Dendritic cell treated with granulocyte-macrophage colony-stimulating factor and Interleukin-4, amounts not matched to agents 40 ng/mL and 50 ng/mL, for 4 days (primary cell): ENCODE data around the gene SPTB.

Source experiments
- H3K27ac Mint-ChIP-seq: one replicate; pipeline ENCODE4 v1.8.0; 2022; ENCODE audit warnings: mild to moderate bottlenecking, mixed read lengths
- H3K27me3 Mint-ChIP-seq: one replicate; pipeline ENCODE4 v1.8.0; 2022; ENCODE audit warnings: mild to moderate bottlenecking, mixed read lengths
- H3K36me3 Mint-ChIP-seq: one replicate; pipeline ENCODE4 v1.8.0; 2022; ENCODE audit warnings: low read depth, mixed read lengths
- H3K4me1 Mint-ChIP-seq: one replicate; pipeline ENCODE4 v1.8.0; 2022; ENCODE audit warnings: low read depth, mixed read lengths
- H3K4me3 Mint-ChIP-seq: one replicate; pipeline ENCODE4 v1.8.0; 2022; ENCODE audit warnings: mild to moderate bottlenecking, moderate library complexity, mixed read lengths
- H3K9me3 Mint-ChIP-seq: one replicate; pipeline ENCODE4 v1.8.0; 2022; ENCODE audit warnings: mixed read lengths
- intact Hi-C: fragments of 100-400 bp; cut with micrococcal nuclease; formaldehyde crosslinking; loops from one replicate; pipeline ENCODE4 v1.15.0; 2022

The SPTB gene

DNA sequence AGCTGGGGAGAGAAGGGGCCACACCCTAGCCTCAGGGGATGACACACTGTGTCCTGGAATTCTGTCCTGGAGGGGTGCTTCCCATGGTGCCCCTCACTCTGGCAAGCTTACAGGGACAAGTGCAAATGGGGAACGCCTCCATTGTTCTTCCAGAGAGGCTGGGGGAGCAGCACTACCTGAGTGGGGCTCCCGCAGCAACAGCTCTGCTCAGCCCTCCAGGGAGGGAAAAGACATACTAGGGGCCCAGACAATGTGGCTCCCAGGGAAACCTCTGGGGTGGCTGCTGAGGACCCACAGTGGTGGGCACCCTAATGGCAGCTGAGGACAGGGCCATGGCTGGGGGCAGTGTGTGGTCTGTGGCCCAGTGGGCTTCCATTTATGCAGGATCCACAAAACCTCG, 106.1 kb downstream of the SPTB start:
- H3K9me3 Mint-ChIP-seq, result peaks cover 9% of the 10 kb centered on the region

DNA sequence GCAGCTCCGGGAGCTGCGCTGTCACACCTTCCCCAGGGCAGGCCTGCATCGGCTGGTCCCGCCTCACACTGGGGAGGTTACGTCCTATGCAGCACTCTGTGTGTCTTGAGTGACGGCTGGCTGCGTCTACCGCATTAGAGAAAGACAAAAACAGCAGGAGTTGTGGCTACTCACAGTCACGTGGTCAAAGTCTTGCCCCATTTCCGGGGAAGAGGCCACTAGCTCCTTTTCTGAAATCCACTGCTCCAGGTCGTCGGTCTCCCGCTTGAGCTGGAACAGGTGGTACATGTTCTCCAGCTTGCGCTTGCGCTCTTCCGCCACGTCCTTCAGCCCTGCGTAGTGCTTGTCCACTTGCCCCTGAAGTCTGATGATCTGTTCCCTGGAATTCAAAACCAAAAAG, 106.7 kb downstream of the SPTB start:
- H3K9me3 Mint-ChIP-seq, result peaks cover 9% of the 10 kb centered on the region
- H3K36me3 Mint-ChIP-seq, result no peaks in the 10 kb centered on the region
- intact Hi-C loops, result no loop called here
- no peaks in the 10 kb centered on the region for H3K27me3 Mint-ChIP-seq
- H3K27ac Mint-ChIP-seq, result no peak overlapping the region
- H3K4me3 Mint-ChIP-seq, result no peak overlapping the region
- no peaks in the 10 kb centered on the region for H3K4me1 Mint-ChIP-seq

More for the DNA sequence above, 106.1 kb downstream of the SPTB start:
- intact Hi-C loops, result no loop called here
- no peaks in the 10 kb centered on the region for H3K27me3 Mint-ChIP-seq
- no peaks in the 10 kb centered on the region for H3K4me1 Mint-ChIP-seq
- H3K27ac Mint-ChIP-seq, result no peak overlapping the region
- H3K36me3 Mint-ChIP-seq, result no peaks in the 10 kb centered on the region
- H3K4me3 Mint-ChIP-seq, result no peak overlapping the region

DNA sequence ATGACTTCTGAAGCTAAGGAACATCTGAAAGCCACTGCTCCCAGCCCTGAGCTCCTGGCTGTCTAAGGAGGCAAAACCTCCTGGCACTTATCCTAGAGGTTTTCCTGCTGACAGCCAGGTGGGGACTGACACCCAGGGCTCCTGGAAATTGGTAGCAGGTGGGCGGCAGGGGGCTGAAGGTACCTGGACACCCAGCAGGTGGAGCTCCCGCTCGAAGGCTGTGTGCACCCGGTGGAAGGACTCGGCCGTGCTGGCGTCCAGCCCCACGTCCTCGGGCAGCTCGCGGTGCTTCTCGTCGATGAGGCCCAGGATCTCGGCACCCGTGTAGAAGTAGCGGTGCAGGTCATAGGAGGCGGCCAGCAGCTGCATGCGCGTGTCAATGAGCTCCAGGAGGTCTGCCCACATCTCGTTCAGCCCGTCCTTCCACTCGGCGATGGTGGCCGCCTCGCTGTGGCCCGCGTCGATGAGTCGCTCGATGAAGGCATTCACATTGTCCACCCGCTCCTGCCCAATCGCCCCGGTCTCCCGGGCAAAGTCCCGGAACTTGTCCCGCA, 107.2 kb downstream of the SPTB start:
- peaks cover 9% of the 10 kb centered on the region for H3K9me3 Mint-ChIP-seq
- no peaks in the 10 kb centered on the region for H3K4me1 Mint-ChIP-seq
- H3K27ac Mint-ChIP-seq, result no peak overlapping the region
- no peaks in the 10 kb centered on the region for H3K27me3 Mint-ChIP-seq
- H3K4me3 Mint-ChIP-seq, result no peak overlapping the region
- intact Hi-C loops, result no loop called here
- no peaks in the 10 kb centered on the region for H3K36me3 Mint-ChIP-seq

- H3K36me3 Mint-ChIP-seq, result no peaks in the 10 kb centered on the region
- no peak overlapping the region for H3K4me3 Mint-ChIP-seq
- no peaks in the 10 kb centered on the region for H3K27me3 Mint-ChIP-seq
- H3K27ac Mint-ChIP-seq, result no peak overlapping the region
- intact Hi-C loops, result no loop called here
- H3K9me3 Mint-ChIP-seq, result peaks cover 9% of the 10 kb centered on the region
- H3K4me1 Mint-ChIP-seq, result no peaks in the 10 kb centered on the region
Measured at GRCh38 chr14:64771161-64771560, 108.5 kb downstream of the SPTB start.

- Mint-ChIP-seq H3K4me3 (no peak overlapping the region), H3K9me3 (peaks cover 9% of the 10 kb centered on the region), H3K36me3 (no peaks in the 10 kb centered on the region), H3K4me1 (no peaks in the 10 kb centered on the region), H3K27me3 (no peaks in the 10 kb centered on the region), H3K27ac (no peak overlapping the region)
- intact Hi-C loops, result no loop called here
Measured at GRCh38 chr14:64770751-64771150, 109.0 kb downstream of the SPTB start.

- Mint-ChIP-seq H3K4me3 (no peak overlapping the region), H3K36me3 (no peaks in the 10 kb centered on the region), H3K9me3 (peaks cover 3% of the 10 kb centered on the region), H3K27me3 (peaks cover 4% of the 10 kb centered on the region), H3K27ac (no peak overlapping the region), H3K4me1 (peaks cover 5% of the 10 kb centered on the region)
- intact Hi-C loops, result loop anchor here (10.0 kb wide), 1 partner anchor 145 kb away; the partner anchor contains the start of gene CHURC1
Measured at GRCh38 chr14:64769096-64770020, 110.3 kb downstream of the SPTB start.

DNA sequence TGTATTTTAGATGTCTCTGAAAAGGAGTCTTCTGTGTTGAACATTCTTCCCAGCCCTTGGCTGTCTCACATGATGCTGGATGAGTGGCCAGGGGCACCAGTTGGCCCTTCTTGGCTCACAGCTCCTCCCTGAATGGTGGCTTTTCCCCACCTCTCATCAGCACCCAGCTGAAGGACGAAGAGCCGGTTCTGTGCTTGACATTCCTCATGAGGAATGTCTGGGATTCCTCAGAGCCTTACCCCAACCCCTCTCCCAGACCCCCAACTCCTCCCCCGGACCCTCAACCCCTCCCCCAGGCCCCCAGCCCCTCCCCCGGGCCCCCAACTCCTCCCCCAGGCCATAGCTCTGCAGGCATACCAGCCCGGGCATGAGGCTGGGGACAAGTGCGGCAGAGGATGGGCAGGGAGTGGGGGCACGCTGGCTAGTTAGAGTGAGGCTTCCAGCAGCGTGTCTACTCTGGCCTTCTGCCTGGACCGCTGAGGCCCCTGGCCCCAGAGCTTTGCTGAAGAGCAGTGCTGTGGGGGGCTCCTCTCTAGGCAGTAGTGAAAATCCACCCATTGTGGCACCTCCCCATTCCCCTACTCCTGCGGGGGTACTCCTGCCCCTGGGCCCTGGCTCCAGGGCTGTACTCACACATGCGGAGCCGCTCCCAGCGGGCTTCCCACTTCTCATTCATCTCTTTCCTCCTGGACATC, 111.2 kb downstream of the SPTB start:
- Mint-ChIP-seq H3K27ac (no peak overlapping the region), H3K27me3 (peaks cover 12% of the 10 kb centered on the region), H3K4me3 (no peak overlapping the region), H3K4me1 (peaks cover 7% of the 10 kb centered on the region), H3K36me3 (no peaks in the 10 kb centered on the region), H3K9me3 (no peaks in the 10 kb centered on the region)
- intact Hi-C loops, result loop anchor here (10.0 kb wide), 1 partner anchor 146 kb away; the partner anchor contains the start of gene CHURC1

DNA sequence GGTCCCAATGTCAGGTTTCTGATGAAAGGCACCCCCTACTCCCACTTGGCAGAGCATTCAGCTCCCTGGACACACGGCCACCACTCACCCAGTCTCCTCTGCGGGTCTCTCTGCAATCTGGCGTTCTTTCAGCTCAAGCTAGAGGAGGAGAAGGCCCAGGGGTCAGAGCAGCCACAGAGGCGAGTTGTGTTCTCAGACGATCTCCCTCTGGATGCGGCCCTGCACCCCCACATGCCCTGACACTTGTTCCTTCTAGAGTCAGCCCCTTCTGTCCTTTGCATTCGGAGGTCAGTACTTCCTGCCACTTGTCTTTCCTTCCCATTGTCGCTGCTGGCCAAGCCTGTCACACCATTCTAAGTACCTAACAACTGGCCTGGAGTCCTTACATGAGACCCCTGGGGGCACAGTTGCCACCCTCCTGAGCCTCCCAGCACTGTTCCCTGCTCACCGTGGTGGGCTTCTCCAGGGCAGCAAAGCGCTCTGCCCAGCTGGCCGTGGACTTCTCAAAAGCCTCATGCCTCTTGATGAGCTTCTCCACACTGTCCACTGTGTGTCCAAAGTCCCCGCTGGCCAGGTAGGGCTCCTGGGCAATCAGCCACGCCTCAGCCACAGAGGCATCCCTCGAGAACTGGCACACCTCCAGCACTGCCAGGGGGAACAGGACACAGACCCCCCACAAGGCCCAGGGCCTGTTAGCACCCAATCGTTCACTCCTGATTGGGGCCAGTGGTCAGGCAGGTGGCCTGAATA, 112.3 kb downstream of the SPTB start:
- H3K27me3 Mint-ChIP-seq, result peaks cover 22% of the 10 kb centered on the region
- no peak overlapping the region for H3K4me3 Mint-ChIP-seq
- H3K9me3 Mint-ChIP-seq, result no peaks in the 10 kb centered on the region
- H3K4me1 Mint-ChIP-seq, result peaks cover 7% of the 10 kb centered on the region
- no peaks in the 10 kb centered on the region for H3K36me3 Mint-ChIP-seq
- intact Hi-C loops, result loop anchor here (10.0 kb wide), 1 partner anchor 147 kb away; the partner anchor contains the start of gene CHURC1
- no peak overlapping the region for H3K27ac Mint-ChIP-seq

DNA sequence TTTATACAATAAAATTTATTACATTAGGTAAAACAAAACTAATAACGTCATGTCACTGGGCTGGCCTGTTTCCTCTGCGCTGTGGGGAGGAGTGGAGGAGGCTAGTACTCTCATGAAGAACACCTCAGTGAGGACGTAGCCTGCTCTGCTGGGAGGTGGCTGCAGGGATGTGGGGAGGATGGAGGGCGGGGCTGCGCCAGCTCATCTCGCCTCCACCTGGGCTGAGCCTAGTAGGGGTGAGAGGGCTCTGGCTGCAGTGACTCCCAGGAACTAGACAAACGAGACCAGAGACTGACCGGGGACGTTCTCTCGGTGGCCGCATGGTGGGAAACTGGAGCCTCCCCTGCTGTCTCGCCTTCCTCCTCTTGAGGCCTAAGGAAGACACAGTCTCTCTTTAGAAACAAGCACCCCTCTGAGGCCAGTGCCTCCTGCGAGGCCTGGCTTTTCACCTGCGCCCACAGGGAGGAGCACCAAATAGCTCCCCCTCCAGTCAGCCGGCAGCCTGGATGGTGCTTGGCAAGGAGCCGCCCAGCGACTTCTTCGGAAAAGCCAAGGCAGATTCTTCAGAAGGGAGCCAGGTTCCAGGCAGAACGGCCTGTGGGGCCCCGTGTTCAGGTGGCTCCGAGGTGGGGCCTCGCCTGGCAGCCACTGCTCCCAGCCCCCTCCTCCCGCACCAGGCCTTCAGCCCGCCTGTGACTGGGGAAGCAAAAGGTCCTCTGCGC, 113.1 kb downstream of the SPTB start:
- H3K4me3 Mint-ChIP-seq, result no peak overlapping the region
- H3K36me3 Mint-ChIP-seq, result no peaks in the 10 kb centered on the region
- H3K27me3 Mint-ChIP-seq, result peaks cover 30% of the 10 kb centered on the region
- no peaks in the 10 kb centered on the region for H3K9me3 Mint-ChIP-seq
- no peak overlapping the region for H3K27ac Mint-ChIP-seq
- intact Hi-C loops, result loop anchor here (10.0 kb wide), 1 partner anchor 148 kb away; the partner anchor contains the start of gene CHURC1
- H3K4me1 Mint-ChIP-seq, result peaks cover 14% of the 10 kb centered on the region

- no peak overlapping the region for H3K4me3 Mint-ChIP-seq
Measured at GRCh38 chr14:64765740-64766302, 113.9 kb downstream of the SPTB start.

DNA sequence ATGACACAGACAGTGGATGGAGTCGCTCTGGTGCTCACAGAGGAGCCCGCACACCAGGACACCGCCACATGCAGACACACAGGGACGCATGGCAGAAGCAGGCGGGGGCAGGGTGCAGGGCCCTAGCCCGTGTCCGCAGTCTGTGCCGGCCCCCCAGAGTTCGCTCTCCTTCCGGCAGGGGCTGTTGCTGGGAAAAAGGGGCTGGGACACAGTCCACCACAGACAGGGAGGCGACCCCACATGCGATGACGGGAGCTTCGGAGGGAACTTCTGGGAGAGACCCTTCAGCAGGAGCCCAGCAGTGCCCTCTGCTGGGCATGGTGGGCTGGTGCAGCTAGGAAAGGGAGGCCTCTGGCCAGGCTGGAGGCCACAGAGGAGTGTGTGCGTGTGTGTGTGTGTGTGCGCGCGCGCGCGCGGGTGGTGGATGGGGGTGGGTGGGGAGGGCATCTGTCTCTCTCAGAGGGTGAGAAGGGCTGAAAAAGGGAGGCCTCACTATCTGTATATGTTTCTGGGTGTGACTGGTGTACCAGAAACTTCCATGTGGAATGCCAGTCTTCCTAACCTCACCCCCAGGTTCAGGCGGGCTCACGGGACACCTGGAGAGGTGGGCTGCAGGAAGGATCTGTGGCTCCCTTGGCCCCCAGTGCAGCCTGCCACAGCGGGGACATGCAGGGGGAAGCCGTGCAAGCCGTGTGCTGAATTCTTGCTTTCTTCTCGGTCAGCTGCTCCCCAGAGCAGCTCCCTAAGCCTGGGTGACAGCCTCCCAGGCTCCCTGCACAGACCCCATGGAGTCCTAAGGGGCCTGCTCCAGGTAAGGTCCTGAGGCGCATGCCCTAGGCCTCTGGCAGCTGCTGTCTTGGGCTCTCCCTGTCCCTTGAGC, 114.8 kb downstream of the SPTB start:
- H3K36me3 Mint-ChIP-seq, result no peaks in the 10 kb centered on the region
- intact Hi-C loops, result loop anchor here (1.0 to 10.0 kb wide), 2 partner anchors 94 to 150 kb away; partner anchors contain the start of gene CHURC1
- peak overlapping the region; percentile 60 for H3K4me3 Mint-ChIP-seq
- no peak overlapping the region for H3K27ac Mint-ChIP-seq
- peaks cover 43% of the 10 kb centered on the region for H3K27me3 Mint-ChIP-seq
- H3K4me1 Mint-ChIP-seq, result peaks cover 14% of the 10 kb centered on the region
- no peaks in the 10 kb centered on the region for H3K9me3 Mint-ChIP-seq

More at GRCh38 chr14:64765740-64766302, 113.9 kb downstream of the SPTB start:
- intact Hi-C loops, result loop anchor here (10.0 kb wide), 1 partner anchor 149 kb away; the partner anchor contains the start of gene CHURC1
- no peak overlapping the region for H3K27ac Mint-ChIP-seq
- peaks cover 38% of the 10 kb centered on the region for H3K27me3 Mint-ChIP-seq
- H3K9me3 Mint-ChIP-seq, result no peaks in the 10 kb centered on the region
- no peaks in the 10 kb centered on the region for H3K36me3 Mint-ChIP-seq
- H3K4me1 Mint-ChIP-seq, result peaks cover 14% of the 10 kb centered on the region
